AG04450 (cell line): Measurements from ENCODE around the gene MEN1. TPM values are rescaled to one million over a fixed set of nuclear protein-coding genes. Genes with fewer than 3 reads are reported as not detected.

Source experiments
- CTCF ChIA-PET: fragments of 300-600, 350-600 bp; formaldehyde crosslinking; extraction: SDS; loops from one replicate; lab custom pipeline; 2022; ENCODE audit warnings: antibody characterized with exemption, inconsistent platforms; lab: Charles Lee
- POLR2A ChIA-PET: fragments of 350-600 bp; formaldehyde crosslinking; extraction: SDS; loops from one replicate; lab custom pipeline; 2021; ENCODE audit warnings: antibody characterized with exemption, inconsistent platforms; lab: Yijun Ruan, JAX
- DNase-seq: peaks from one replicate; pipeline ENCODE4 v3.0.0-alpha.2; 2011; ENCODE audit warnings: low read depth, low spot score
- H3K27ac ChIP-seq: one replicate; pipeline ENCODE4 v1.5.1; 2012; ENCODE audit warnings: low read depth, low read length, control low read depth
- H3K27me3 ChIP-seq: one replicate; pipeline ENCODE4 v1.6.0; 2012; ENCODE audit warnings: low read length; ENCODE audit not compliant: control insufficient read depth, insufficient read depth
- H3K4me3 ChIP-seq: 2 replicates; pipeline ENCODE4 v1.5.1; 2011; ENCODE audit warnings: mild to moderate bottlenecking, low read depth, low read length, control low read depth
- H3K9me3 ChIP-seq: 2 replicates; pipeline ENCODE4 v1.5.1; 2012; ENCODE audit warnings: low read length; ENCODE audit not compliant: control insufficient read depth, insufficient read depth
- CTCF ChIP-seq: IDR thresholded peaks from 2 replicates; pipeline ENCODE4 v1.5.1; 2011; ENCODE audit warnings: low read depth, low read length, control low read depth, inconsistent platforms
- polyA plus RNA-seq: library from polyadenylated mRNA; depleted of rRNA; stranded (reverse); fragments of >200 nt; gene quantifications from 2 replicates; pipeline ENCODE4 v1.2.3, GENCODE V29; 2011

MEN1 gene
- polyA plus RNA-seq, 1 experiment = 15.0 TPM

DNA sequence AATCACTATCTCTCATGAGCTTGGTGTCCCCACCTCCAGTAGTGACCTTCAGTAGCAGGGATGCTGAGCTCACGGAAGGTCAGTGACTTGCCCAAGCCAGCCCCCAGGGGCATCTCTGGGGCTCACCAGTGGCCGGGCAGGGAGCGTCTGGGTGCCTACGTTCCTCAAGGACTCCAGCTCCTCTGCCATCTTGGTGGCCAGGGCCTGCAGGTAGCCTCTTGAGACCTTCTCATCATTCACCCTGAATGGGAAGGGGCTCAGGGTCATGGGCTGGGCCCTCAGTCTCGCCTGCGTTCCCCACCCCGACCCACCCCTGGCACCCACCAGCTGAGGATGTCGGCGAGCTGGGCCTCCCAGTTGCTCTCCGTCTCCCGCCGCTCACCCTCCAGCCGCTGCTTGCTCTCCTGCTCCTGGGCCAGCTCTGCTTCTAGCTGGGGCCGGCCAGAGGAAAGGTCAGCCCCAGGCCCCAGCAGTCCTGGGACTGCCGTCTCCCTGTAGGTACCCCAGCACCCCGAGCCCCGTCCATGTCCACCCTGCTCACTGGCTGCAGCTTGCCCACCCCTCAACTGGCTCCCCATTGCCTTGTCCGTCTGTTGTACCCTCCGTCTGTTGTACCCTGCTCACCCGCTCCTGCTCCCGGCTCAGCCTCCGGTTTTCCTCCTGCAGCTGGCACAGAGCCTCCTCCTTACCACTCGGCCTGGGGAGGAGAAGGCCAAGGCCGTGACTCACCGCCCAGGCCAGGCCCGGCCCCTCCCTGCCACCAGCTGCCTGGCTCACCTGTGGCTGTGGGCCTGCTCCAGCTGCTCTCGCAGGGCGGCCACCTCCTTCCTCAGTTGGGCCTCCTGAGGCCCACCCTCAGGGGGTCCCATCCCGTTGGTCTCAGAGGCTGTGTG is 24.6 kb upstream of the MEN1 start:
- Histone ChIP-seq H3K27me3 (peaks cover 3% of the 10 kb centered on the region), H3K4me3 (no peak overlapping the region), H3K27ac (no peak overlapping the region), H3K9me3 (no peaks in the 10 kb centered on the region; the same call in 1 of the 2 replicates)
- no peak for TF ChIP-seq CTCF
- CTCF ChIA-PET = interaction anchor here (1.9 to 2.3 kb wide), 2 partner anchors 12 to 59 kb away, joined by 6 to 7 read pairs; no protein-coding TSS in a partner anchor
- no peak for DNase-seq
- POLR2A ChIA-PET = interaction anchor here (0.6 kb wide), 1 partner anchor 74 kb away, joined by 6 read pairs; no protein-coding TSS in a partner anchor

DNA sequence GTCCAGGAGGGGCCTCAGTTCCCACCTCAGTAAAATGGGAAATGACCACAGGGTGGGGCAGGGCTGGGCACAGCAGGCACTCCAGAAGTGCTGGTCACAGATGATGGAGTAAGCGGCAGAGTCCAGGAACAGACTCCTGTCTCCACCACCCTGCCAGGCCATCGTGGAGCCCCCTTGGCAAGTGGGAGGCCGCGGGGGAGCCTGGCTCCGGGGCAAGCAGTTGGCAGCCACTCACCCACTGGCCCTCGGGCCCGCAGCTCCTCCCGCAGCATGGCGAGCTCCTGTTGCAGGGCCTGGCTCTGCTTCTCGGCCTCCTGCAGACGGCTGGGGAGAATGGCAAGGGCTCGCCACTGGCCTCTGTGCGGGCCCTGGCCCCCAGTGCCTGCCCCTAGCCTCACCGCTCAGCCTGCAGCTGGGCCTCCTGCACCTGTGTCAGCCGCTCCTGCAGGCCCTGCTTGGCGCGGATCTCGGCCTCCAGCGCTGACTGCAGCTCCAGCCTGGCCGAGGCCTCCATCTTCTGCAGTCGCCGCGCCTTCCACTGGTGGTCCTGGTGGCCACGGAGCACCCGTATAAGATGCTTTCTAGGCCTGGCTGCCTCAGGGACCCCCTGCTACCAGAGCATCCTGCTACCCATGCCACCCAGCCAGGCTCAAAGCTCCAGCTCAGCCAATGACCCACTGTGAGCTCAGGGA is 23.8 kb upstream of the MEN1 start:
- CTCF ChIA-PET = interaction anchor here (0.6 to 2.3 kb wide), 3 partner anchors 13 to 60 kb away, joined by 6 to 7 read pairs (median 7); no protein-coding TSS in a partner anchor
- no peak for TF ChIP-seq CTCF

GRCh38 chr11:64833509-64833908 is 23.2 kb upstream of the MEN1 start:
- Histone ChIP-seq H3K9me3 (no peaks in the 10 kb centered on the region; the same call in 1 of the 2 replicates), H3K27ac (no peak overlapping the region), H3K4me3 (no peak overlapping the region), H3K27me3 (peaks cover 3% of the 10 kb centered on the region)
- ChIA-PET CTCF (interaction anchor here (0.6 kb wide), 1 partner anchor 13 kb away, joined by 7 read pairs; no protein-coding TSS in a partner anchor), POLR2A (no interaction called here)
- no peak for DNase-seq
- no peak for TF ChIP-seq CTCF

More for the DNA sequence above, 23.8 kb upstream of the MEN1 start:
- peaks cover 3% of the 10 kb centered on the region for H3K27me3 ChIP-seq
- no peaks in the 10 kb centered on the region; the same call in 1 of the 2 replicates for H3K9me3 ChIP-seq
- no peak overlapping the region for H3K27ac ChIP-seq
- H3K4me3 ChIP-seq = no peak overlapping the region
- POLR2A ChIA-PET = interaction anchor here (0.6 kb wide), 1 partner anchor 73 kb away, joined by 6 read pairs; no protein-coding TSS in a partner anchor
- DNase-seq = no peak

DNA sequence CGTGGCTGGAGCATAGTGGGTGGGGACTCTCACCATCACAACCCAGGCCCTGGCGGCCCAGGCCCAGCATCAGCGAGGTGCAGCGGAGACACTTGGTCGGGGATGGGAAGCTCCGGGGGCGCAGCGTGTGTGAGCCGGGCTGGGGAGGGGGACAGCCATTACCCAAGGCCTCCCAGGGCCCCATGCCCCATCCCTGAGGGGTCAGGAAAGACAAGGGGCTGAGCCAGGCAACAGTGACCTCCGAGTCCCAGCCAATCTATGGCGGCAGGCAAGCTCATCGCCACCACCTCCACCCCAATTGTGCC is 22.8 kb upstream of the MEN1 start:
- ChIA-PET CTCF (no interaction called here), POLR2A (no interaction called here)
- H3K9me3 ChIP-seq = no peaks in the 10 kb centered on the region; the same call in 1 of the 2 replicates
- no peak for DNase-seq
- no peak overlapping the region for H3K4me3 ChIP-seq
- no peak overlapping the region for H3K27ac ChIP-seq
- TF ChIP-seq CTCF = no peak
- peaks cover 3% of the 10 kb centered on the region for H3K27me3 ChIP-seq
